Activated CD4-positive, alpha-beta T cell treated with anti-CD3 and anti-CD28 coated beads, Interleukin-2, amount 50 U/mL, for 24 hours (primary cell): ENCODE data around the gene ZNF146.
"Not testable (repeated sequence)": the region's sequence is repeated elsewhere in the genome, so short reads cannot be mapped to it uniquely, and the experiment has no call there.

ENCODE experiments used
- DNase-seq, 2 donors: peaks; one replicate each; pipeline ENCODE4 v3.0.0-alpha.2; 2020; ENCODE audit warnings: low read depth in 1 of 2, low spot score in 1 of 2

The ZNF146 gene

DNA sequence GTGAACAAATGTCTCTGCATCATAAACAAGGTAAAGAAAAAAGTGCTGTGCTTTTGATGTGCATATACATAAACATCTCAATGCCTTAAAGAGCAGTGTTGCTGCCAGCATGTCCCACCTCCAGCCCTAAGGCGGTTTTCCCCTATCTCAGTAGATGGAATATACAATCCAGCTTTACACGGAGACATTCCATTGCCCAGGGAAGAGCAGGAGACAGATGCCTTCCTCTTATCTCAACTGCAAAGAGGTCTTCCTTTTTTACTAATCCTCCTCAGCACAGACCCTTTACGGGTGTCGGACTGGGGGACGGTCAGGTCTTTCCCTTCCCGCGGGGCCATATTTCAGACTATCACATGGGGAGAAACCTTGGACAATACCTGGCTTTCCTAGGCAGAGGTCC, 18.7 kb downstream of the ZNF146 start:
- DNase-seq: not testable (repeated sequence)

DNA sequence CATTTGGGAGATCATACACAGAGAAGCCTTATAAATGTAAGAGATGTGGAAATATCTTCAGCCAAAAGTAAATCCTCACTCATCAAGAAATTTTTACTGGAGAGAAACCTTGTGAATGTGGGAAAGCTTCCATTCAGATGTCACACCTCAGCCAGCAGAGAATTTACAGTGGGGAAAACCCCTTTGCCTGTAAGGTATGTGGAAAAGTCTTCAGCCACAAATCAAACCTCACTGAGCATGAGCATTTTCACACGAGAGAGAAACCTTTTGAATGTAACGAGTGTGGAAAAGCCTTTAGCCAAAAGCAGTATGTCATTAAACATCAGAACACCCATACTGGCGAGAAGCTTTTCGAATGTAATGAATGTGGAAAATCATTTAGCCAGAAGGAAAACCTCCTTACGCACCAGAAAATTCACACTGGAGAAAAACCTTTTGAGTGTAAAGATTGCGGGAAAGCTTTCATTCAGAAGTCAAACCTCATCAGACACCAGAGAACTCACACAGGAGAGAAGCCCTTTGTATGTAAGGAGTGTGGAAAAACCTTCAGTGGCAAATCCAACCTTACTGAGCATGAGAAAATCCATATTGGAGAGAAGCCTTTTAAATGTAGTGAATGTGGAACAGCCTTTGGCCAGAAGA, 21.5 kb downstream of the ZNF146 start:
- no peak for DNase-seq

DNA sequence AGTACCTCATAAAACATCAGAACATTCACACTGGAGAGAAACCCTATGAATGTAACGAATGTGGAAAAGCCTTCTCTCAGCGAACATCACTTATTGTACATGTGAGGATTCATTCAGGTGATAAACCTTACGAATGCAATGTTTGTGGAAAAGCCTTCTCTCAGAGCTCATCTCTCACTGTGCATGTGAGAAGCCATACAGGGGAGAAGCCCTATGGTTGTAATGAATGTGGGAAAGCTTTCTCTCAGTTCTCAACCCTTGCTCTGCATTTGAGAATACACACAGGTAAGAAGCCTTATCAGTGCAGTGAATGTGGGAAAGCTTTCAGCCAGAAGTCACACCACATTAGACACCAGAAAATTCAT, 22.0 kb downstream of the ZNF146 start:
- DNase-seq: no peak

DNA sequence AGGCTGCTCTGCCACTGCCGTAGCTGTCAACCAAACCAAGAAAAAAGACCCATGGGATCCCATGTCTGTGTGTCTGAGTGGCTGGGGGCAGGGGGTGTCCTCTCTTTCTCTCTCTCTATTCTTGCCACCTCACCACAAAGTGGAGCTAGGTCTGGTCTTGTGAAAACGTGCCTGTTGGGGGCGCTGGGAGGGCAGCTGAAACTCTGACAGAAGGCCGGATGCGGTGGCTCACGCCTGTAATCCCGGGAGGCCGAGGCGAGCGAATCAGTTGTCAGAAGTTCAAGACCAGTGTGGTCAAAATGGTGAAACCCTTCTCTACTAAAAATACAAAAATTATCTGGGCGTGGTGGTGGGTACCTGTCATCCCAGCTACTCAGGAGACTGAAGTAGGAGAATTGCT, 29.2 kb downstream of the ZNF146 start:
- DNase-seq: no peak

DNA sequence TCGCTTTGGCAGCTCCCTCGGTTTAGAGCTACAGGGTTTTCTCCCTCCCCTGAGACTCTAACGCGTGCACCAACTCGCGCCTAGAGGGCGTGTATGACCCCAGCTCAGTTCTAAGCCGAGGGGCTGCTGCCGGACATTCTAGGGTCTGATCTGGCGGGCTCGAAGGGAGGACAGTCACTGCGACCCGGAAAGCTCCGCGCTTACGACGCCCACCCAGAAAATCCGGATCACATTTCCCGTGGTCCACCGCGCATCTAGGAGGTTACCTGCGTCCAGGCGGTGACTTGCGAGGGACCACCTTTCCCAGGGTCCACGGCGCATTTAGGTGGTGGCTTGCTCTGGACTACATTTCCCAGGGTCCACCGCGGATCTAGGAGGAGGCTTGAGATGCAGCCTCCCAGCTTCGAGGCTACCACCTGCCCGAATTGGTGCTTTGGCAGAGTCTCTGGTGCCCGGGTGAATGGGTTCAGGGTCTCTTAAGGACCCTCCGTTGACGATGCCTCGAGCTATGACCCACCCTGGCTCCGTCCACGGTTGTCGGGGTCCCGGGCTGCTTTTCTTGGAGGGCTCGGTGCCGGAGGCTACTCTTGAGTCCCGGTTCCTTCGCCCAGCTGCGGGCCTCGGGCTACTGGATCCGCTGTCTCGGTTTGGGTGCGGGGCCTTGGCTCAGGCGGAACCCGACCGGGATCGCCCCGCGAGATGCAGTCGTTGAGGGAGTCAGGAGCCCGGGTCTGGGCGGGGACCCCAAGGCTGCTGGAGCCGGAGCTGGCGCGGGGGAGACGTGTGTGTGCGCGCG, 30.5 kb downstream of the ZNF146 start:
- DNase-seq: no peak

DNA sequence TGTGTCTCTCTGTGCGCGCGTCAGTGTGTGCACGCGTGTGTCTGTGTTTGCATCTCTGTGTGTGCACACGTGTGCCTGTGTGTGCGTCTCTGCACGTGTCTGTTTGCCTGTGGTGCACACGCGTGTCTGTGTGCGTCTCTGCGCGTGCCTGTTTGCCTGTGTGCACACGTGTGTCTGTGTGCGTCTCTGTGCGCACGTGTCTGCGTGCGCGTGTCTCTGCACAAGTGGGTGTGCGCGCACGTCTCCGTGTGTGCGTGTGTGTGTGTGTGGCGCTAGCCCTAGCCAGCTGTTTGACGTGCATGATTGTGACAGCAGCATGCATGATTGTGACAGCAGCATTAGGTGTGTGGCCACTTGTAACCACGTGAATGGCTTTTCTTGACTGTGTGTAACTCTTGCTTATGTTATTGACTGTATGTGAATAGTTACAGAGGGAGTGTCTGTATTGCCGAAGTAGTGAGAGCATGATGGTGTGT, 31.1 kb downstream of the ZNF146 start:
- DNase-seq: no peak

DNA sequence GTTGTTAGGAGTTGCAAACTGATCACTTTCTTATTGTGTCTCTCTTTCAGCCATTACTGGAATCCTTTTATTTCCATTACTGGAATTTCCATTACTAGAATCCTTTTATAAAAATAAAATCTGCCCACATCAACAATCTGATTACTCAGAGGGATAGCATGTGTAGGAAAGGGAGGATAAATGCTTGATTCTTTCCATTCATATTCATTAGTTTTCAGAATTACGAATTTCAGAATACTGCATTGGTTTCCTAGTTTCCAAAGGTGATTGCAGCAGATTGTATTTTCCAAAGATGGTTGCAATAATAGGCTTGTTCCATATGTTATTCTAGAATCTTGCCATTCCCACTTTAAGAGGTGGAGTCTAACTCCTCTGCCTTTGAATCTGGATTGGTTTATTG, 37.1 kb downstream of the ZNF146 start:
- no peak for DNase-seq

DNA sequence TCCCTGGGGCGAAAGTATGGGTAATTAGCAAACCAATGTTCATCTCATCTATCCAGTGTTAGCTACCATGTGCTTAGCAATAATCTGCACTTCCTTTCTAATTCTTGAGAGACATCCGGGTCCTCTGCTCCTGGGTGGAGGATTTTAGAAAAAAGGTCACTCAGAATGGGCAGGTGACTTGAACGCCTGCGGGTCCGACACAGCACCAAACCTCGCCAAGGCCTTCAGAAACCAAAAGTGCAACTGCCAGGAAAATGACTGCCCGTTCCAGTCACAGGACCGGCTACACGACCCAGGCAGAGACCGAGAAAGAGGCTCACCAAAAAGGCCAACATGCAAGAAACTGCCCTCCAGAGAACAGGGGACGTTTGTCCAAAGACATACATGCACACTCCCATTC, 39.9 kb downstream of the ZNF146 start:
- no peak for DNase-seq

DNA sequence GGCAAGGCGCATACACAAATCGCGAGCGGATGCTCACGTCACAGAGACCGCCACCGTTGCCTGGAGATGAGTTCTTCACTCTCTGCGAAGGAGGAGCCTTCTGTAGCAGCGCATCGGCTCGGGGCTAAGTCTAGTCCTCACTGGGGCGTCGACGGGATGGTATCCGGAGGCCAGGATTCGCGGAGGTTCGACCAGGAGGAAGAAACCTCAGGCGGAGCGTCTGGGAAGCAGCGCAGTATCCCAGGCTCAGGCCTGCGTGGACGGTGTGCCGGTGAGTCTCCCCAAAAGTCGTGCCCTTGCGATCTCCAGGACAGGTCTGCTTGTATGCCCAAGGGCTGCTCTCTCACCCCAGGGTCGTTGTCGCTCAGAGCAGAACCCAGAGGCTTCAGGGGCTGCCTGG, 40.4 kb downstream of the ZNF146 start:
- DNase-seq: no peak

DNA sequence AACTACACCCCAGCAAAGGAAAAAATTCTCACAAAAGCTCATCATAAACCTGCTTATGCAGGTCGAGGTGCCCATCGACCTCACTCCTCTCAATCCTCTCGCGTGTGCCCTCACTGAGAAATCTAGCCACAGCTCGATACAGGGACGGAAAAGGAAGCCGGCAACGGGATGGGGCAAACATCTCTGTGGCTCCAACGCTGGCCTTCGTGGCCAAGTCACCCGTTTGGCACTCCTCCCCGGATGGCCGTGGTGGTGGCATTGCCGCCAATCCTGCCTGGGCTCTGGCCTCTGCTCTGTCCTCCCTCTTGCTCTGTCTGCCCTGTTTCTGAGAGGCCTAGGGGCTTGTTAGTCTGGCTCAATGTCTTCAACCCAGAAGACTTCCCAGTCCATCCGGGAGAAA, 41.2 kb downstream of the ZNF146 start:
- DNase-seq: no peak

DNA sequence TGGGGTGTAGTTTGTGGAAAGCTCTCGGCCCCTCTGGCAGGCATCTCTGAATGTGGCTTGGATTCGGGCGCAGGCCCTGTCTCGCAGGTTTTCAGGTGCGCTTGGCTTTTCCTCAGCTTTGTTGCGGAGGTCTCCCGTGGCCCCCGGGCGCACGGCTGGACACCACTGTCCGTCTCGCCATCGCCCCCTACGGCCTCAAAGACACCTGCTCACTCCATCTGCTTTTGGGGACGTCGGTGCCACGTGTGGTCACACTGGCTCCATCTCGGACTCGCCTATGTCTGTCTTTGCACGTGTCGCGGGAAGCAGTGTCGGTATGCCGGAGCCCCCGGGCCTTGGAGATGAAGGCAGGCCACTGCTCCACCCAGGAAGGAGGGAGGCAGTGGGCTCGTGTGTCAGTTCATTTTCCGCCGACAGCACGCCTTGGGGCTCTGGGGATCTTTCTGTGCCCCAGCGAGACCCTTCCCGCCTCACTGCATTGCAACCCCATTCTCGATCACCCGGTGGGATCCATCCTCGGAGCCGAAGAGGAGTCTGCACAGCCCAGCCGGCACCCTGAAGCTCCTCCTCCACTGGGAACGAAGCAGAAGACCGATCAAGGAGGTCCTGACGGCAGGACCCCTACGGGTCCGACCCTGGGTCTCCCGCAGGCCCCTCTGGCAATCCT, 42.1 kb downstream of the ZNF146 start:
- no peak for DNase-seq

DNA sequence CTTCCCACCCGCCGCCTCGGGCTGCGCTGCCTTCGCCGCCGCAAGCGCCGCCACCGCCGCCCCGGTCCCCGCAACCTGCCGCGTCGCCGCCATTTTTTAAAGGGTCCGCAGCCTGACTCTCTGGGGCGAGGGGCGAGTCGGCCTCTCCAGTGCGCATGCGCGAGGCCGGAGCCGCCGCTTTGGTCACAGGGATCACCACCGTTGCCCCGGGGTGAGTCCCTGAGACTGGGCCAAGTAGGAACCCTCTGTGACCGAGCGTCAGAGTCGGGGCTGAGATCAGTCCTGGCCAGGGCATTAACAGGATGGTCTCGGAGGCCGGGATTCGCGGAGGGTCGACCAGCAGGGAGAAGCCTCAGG, 42.6 kb downstream of the ZNF146 start:
- DNase-seq: no peak

DNA sequence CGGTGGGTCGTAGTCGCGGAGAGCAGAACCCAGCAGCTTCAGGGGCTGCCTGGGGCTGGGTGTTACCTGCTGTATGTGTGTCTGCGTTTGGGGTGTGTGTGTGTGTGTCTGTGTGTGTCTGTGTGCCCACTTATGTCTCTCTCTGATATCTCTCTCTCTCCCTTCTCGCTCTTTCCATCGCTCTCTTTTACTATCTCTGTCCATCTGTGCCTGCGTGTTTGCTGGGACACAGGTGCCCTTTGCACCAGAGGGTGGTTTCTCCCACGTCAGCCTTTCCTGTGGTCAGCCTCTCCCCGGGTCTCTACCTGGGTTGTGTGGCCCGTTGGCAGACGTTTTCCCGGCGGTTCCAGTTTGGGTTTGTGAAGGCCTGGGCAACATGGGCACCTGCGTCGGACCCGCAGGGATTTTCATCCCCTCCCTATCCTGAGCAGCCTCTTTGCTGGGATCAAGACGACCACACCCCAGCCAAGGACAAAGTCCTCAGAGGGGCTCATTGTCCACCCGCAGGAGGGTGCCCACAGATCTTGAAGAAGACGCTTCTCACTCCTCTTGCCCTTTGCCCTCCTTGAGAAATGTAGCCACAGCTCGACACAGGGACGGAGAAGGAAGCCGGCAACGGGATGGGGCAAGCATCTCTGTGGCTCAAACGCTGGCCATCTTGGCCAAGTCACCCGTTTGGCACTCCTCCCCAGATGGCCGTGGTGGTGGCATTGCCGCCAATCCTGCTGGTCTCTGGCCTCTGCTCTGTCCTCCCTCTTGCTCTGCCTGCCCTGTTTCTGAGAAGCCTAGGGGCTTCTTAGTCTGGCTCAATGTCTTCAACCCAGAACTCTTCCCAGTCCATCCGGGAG, 43.3 kb downstream of the ZNF146 start:
- no peak for DNase-seq

DNA sequence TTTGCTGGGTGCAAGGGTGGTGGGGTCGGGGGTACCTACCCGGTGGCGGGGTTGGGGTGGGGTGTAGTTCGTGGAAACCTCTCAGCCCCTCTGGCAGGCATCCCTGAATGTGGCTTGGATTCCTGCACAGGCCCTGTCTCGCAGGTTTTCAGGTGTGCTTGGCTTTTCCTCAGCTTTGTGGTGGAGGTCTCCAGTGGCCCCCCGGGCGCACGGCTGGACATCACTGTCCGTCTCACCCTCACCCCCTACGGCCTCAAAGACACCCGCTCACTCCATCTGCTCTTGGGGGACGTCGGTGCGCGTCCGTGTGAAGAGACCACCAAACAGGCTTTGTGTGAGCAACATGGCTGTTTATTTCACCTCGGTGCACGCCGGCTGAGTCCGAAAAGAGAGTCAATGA, 44.3 kb downstream of the ZNF146 start:
- DNase-seq: no peak

DNA sequence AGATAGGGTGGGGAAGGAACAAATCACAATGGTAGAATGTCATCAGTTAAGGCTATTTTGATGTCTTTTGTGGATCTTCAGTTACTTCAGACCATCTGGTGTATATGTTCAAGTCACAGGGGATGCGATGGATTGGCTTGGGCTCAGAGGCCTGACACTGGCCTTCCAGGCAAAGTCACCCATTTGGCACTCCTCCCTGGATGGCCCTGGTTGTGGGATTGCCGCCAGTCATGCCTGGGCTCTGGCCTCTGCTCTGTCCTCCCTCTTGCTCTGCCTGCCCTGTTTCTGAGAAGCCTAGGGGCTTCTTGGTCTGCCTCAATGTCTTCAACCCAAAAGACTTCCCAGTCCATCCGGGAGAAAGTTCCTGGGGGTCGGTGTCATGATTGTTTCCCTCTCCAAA, 50.2 kb downstream of the ZNF146 start:
- DNase-seq: no peak

DNA sequence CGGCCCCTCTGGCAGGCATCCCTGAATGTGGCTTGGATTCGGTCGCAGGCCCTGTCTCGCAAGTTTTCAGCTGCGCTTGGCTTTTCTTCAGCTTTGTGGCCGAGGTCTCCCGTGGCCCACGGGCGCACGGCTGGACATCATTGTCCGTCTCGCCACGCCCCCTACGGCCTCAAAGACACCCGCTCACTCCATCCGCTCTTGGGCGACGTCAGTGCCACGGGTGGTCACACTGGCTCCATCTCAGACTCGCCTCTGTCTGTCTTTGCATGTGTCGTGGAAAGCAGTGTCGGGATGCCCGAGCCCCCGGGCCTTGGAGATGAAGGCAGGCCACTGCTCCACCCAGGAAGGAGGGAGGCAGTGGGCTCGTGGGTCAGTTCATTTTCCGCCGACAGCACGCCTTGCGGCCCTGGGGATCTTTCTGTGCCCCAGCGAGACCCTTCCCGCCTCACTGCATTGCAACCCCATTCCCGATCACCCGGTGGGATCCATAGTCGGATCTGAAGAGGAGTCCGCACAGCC, 51.0 kb downstream of the ZNF146 start:
- DNase-seq: no peak

DNA sequence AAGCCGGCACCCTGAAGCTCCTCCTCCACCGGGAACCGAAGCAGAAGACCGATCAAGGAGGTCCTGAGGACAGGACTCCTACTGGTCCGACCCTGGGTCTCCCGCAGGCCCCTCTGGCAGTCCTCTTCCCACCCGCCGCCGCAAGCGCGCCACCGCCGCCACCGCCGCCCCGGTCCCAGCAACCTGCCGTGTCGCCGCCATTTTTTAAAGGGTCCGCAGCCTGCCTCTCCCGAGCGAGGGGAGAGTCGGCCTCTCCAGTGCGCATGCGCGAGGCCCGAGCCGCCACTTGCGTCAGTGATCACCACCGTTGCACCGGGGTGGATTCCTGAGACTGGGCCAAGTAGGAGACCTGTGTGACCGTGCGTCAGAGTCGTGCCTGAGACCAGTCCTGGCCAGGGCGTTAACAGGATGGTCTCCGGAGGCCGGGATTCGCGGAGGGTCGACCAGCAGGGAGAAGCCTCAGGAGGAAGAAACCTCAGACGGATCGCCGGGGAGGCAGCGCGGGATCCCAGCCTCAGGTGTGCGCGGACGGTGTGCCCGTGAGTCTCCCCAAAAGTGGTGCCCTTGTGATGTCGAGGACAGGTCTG, 51.6 kb downstream of the ZNF146 start:
- DNase-seq: no peak

DNA sequence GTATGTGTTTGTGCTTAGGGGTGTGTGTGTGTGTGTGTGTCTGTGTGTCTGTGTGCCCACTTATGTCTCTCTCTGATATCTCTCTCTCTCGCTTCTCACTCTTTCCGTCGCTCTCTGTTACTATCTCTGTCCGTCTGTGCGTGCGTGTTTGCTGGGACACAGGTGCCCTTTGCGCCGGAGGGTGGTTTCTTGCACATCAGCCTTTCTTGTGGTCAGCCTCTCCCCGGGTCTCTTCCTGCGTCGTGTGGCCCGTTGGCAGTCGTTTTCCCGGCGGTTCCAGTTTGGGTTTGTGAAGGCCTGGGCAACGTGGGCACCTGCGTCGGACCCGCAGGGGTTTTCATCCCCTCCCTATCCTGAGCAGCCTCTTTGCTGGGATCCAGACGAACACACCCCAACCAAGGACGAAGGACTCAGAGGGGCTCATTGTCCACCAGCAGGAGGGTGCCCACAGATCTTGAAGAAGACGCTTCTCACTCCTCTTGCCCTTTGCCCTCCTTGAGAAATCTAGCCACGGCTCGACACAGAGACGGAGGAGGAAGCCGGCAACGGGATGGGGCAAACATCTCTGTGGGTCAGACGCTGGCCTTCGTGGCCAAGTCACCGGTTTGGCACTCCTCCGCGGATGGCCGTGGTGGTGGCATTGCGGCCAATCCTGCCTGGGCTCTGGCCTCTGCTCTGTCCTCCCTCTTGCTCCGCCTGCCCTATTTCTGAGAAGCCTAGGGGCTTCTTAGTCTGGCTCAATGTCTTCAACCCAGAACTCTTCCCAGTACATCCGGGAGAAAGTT, 52.3 kb downstream of the ZNF146 start:
- DNase-seq: no peak

DNA sequence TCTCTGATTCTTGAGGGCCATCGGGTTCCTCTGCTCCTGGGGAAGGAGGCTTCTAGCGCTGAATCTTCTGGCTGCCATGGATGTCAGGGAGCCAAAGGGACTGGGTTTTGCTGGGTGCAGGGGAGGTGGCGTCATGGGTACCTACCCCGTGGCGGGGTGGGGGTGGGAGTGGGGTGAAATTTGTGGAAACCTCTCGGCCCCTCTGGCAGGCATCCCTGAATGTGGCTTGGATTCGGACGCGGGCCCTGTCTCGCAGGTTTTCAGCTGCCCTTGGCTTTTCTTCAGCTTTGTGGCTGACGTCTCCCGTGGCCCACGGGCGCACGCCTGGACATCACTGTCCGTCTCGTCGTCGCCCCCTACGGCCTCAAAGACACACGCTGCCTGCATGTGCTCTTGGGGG, 53.2 kb downstream of the ZNF146 start:
- not testable (repeated sequence) for DNase-seq

DNA sequence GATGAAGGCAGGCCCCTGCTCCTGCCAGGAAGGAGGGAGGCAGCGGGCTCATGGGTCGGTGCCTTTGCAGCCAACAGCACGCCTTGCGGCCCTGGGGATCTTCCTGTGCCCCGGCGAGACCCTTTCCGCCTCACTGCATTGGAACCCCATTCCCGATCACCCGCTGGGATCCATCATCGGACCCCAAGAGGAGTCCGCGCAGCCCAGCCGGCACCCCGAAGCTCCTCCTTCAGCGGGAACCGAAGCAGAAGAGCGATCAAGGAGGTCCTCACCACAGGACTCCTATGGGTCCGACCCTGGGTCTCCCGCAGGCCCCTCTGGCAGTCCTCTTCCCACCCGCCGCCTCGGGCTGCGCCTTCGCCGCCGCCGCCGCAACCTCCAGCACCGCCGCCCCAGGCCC, 53.7 kb downstream of the ZNF146 start:
- not testable (repeated sequence) for DNase-seq
